ENCODE data around the gene TMEM14B.
"Not testable (repeated sequence)": the region's sequence is repeated elsewhere in the genome, so short reads cannot be mapped to it uniquely, and the experiment has no call there.

The TMEM14B gene

GRCh38 chr6:10749734-10750133, 2.1 kb downstream of the TMEM14B start:
- no peak for DNase-seq

- DNase-seq: not testable (repeated sequence)
Measured at GRCh38 chr6:10750568-10750967, 3.0 kb downstream of the TMEM14B start.

- not testable (repeated sequence) for DNase-seq
Measured at GRCh38 chr6:10751757-10752156, 4.2 kb downstream of the TMEM14B start.

- no peak for DNase-seq
Measured at GRCh38 chr6:10756085-10756484, 8.5 kb downstream of the TMEM14B start.

GRCh38 chr6:10759312-10759839, 11.8 kb downstream of the TMEM14B start:
- no peak for DNase-seq

- no peak for DNase-seq
Measured at GRCh38 chr6:10759884-10760329, 12.3 kb downstream of the TMEM14B start.

- no peak for DNase-seq
Measured at GRCh38 chr6:10763006-10763405, 15.4 kb downstream of the TMEM14B start.

- no peak for DNase-seq
Measured at GRCh38 chr6:10769419-10769818, 21.8 kb downstream of the TMEM14B start.

GRCh38 chr6:10771371-10771894, 23.8 kb downstream of the TMEM14B start:
- DNase-seq: no peak

GRCh38 chr6:10778230-10778629, 30.6 kb downstream of the TMEM14B start:
- DNase-seq: no peak

GRCh38 chr6:10779076-10779475, 31.5 kb downstream of the TMEM14B start:
- no peak for DNase-seq

- DNase-seq: no peak
Measured at GRCh38 chr6:10791673-10792072, 44.1 kb downstream of the TMEM14B start.

- DNase-seq: no peak
Measured at GRCh38 chr6:10792101-10792500, 44.5 kb downstream of the TMEM14B start.

GRCh38 chr6:10793035-10793434, 45.4 kb downstream of the TMEM14B start:
- no peak for DNase-seq

- DNase-seq: no peak
Measured at GRCh38 chr6:10793695-10794094, 46.1 kb downstream of the TMEM14B start.

GRCh38 chr6:10794239-10794638, 46.6 kb downstream of the TMEM14B start:
- no peak for DNase-seq

- no peak for DNase-seq
Measured at GRCh38 chr6:10800810-10801209, 53.2 kb downstream of the TMEM14B start.

- DNase-seq: peak; percentile 50
Measured at GRCh38 chr6:10801224-10801848, 53.7 kb downstream of the TMEM14B start.

All from activated T-cell treated with anti-CD3 and anti-CD28 coated beads for 4 hours (primary cell).